Stimulated activated naive CD8-positive, alpha-beta T cell treated with anti-CD3 and anti-CD28 coated beads, Interleukin-15, Interleukin-2, amounts not matched to agents 100 U/mL and 50 U/mL, for 24 hours (primary cell): Measurements from ENCODE around the gene BACH2.
"Not testable (repeated sequence)": the region's sequence is repeated elsewhere in the genome, so short reads cannot be mapped to it uniquely, and the experiment has no call there.

Experiments used
- ATAC-seq: fragments of 150-1000 bp; cut with Tn5 transposase; one replicate; pipeline ENCODE4 v1.10.0; 2021
- DNase-seq: peaks from one replicate; pipeline ENCODE4 v3.0.0; 2021

Gene BACH2

GRCh38 chr6:89987830-89988229 lies 308.8 kb downstream of the BACH2 start:
- ATAC-seq, result no peak

GRCh38 chr6:89987140-89987539 lies 309.5 kb downstream of the BACH2 start:
- DNase-seq, result no peak

More at GRCh38 chr6:89987830-89988229, 308.8 kb downstream of the BACH2 start:
- no peak for DNase-seq

GRCh38 chr6:89986650-89987074 lies 310.0 kb downstream of the BACH2 start:
- DNase-seq (no peak), ATAC-seq (peak; percentile 37)

More at GRCh38 chr6:89987140-89987539, 309.5 kb downstream of the BACH2 start:
- peak; percentile 67 for ATAC-seq

- ATAC-seq, result no peak
- DNase-seq, result no peak
Measured at GRCh38 chr6:89985751-89986493, 310.7 kb downstream of the BACH2 start.

- DNase-seq (no peak), ATAC-seq (no peak)
Measured at GRCh38 chr6:89984926-89985750, 311.5 kb downstream of the BACH2 start.

- ATAC-seq (no peak), DNase-seq (no peak)
Measured at GRCh38 chr6:89980353-89980752, 316.3 kb downstream of the BACH2 start.

GRCh38 chr6:89979481-89980119 lies 317.0 kb downstream of the BACH2 start:
- ATAC-seq, result peak; percentile 47
- DNase-seq, result no peak

- ATAC-seq, result no peak
- DNase-seq, result no peak
Measured at GRCh38 chr6:89978749-89979145, 317.9 kb downstream of the BACH2 start.

- DNase-seq, result no peak
- ATAC-seq, result no peak
Measured at GRCh38 chr6:89977808-89978748, 318.6 kb downstream of the BACH2 start.

GRCh38 chr6:89976694-89977020 lies 320.0 kb downstream of the BACH2 start:
- no peak for ATAC-seq
- no peak for DNase-seq

GRCh38 chr6:89975991-89976693 lies 320.5 kb downstream of the BACH2 start:
- DNase-seq, result no peak

GRCh38 chr6:89975366-89975765 lies 321.3 kb downstream of the BACH2 start:
- DNase-seq (no peak), ATAC-seq (no peak)

More at GRCh38 chr6:89975991-89976693, 320.5 kb downstream of the BACH2 start:
- ATAC-seq, result peak; percentile 17

GRCh38 chr6:89974834-89975233 lies 321.8 kb downstream of the BACH2 start:
- DNase-seq (no peak), ATAC-seq (no peak)

GRCh38 chr6:89972025-89972381 lies 324.6 kb downstream of the BACH2 start:
- no peak for DNase-seq
- no peak for ATAC-seq

GRCh38 chr6:89971338-89972024 lies 325.2 kb downstream of the BACH2 start:
- ATAC-seq, result peak; percentile 15
- DNase-seq, result not testable (repeated sequence)

GRCh38 chr6:89970609-89971337 lies 325.9 kb downstream of the BACH2 start:
- ATAC-seq (no peak), DNase-seq (no peak)

GRCh38 chr6:89970072-89970471 lies 326.6 kb downstream of the BACH2 start:
- ATAC-seq (no peak), DNase-seq (no peak)

GRCh38 chr6:89966913-89967312 lies 329.7 kb downstream of the BACH2 start:
- DNase-seq (no peak), ATAC-seq (no peak)

GRCh38 chr6:89966228-89966544 lies 330.5 kb downstream of the BACH2 start:
- no peak for DNase-seq

More at GRCh38 chr6:89966228-89966544, 330.5 kb downstream of the BACH2 start:
- ATAC-seq, result no peak
